ENCODE measurements around the gene CORO2A. TPM values are rescaled to one million over a fixed set of nuclear protein-coding genes. Genes with fewer than 3 reads are reported as not detected.

CORO2A gene
- total RNA-seq, 4 donors from 2014 or later: 0.42 to 2.7 (median 1.9) TPM

DNA sequence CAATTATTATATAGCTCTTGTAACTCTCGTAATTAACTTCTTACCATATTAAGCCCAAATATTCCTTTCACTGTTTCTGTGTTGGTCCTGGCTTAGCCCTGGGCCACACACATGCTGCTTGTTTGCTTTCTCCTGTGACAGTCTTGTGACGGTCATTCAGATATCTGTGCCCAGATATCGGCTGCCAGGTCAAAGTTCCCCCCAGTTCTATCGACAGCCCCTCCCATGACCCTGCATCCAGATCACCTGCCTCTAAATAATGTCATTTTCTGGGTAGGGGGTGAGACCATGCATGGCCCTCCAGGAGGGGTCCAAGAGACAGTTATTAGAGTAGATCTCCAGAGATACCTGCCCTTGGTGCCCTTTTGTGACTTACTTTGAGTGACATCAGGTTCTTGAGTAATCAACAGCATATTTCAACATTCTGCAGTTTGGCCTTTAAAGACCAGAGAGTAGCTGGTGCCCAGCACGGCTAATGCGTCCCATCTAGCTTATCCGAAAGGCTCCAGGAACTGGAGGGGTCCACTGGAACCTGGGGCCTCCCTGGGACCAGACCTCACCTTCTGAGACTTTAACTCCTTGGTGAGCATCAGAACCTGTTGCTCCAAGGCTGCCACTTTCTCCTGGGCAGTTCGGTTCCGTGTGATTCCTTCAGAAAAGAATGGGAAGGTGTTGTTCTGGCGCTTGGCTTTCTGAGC lies 36.1 kb upstream of the CORO2A start:
- Histone ChIP-seq H3K4me3 (no peak overlapping the region), H3K27ac (replicated peaks in 1 of 4) (no peak overlapping the region), H3K27me3 (no peaks in the 10 kb centered on the region), H3K9me3 (no peaks in the 10 kb centered on the region), H3K4me1 (no peaks in the 10 kb centered on the region), H3K36me3 (peaks cover 7 to 73% (median 67%) of the 10 kb centered on the region in 4 donors)
- TF ChIP-seq POLR2AphosphoS5 (IDR thresholded peaks at IDR 0.05) (no peak), EP300 (IDR thresholded peaks at IDR 0.05) (no peak), POLR2A (IDR thresholded peaks at IDR 0.05; ENCODE audit: low read depth) (no peak)
- TF ChIP-seq, protein P1, sequence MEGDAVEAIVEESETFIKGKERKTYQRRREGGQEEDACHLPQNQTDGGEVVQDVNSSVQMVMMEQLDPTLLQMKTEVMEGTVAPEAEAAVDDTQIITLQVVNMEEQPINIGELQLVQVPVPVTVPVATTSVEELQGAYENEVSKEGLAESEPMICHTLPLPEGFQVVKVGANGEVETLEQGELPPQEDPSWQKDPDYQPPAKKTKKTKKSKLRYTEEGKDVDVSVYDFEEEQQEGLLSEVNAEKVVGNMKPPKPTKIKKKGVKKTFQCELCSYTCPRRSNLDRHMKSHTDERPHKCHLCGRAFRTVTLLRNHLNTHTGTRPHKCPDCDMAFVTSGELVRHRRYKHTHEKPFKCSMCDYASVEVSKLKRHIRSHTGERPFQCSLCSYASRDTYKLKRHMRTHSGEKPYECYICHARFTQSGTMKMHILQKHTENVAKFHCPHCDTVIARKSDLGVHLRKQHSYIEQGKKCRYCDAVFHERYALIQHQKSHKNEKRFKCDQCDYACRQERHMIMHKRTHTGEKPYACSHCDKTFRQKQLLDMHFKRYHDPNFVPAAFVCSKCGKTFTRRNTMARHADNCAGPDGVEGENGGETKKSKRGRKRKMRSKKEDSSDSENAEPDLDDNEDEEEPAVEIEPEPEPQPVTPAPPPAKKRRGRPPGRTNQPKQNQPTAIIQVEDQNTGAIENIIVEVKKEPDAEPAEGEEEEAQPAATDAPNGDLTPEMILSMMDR (IDR thresholded peaks at IDR 0.05): no peak
- intact Hi-C loops (cut with DNase I): no loop called here
- WGBS: 86% methylated on average over 10 of the region's 10 CpGs
- DNase-seq (ENCODE audit: extremely low spot score): no peak

DNA sequence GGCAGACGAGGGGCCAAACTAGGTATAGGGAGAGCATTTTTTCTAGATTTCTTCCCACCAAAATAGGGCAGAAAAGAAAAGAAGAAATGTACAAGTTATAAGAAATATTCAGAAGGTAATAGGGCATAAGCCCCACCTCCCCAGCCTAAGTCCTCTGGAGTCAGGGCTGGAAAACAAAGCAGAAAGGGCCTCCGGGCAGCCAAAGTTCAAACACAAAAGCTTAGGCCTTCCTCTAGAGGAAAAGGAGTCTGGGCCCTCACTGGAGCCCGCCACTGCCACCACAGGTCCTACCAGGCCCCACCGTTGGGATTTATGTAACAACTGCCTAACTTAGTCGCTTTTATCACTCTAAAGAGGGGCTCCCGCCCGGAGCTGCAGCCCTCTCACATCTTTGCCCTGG lies 35.4 kb upstream of the CORO2A start:
- H3K4me3 ChIP-seq: no peak overlapping the region
- DNase-seq (ENCODE audit: extremely low spot score): no peak
- no peak for TF ChIP-seq POLR2AphosphoS5 (IDR thresholded peaks at IDR 0.05)
- TF ChIP-seq, protein P1 (IDR thresholded peaks at IDR 0.05): no peak
- no peak for TF ChIP-seq POLR2A (IDR thresholded peaks at IDR 0.05; ENCODE audit: low read depth)
- no peak for TF ChIP-seq EP300 (IDR thresholded peaks at IDR 0.05)
- no peak overlapping the region for H3K27ac ChIP-seq (replicated peaks in 1 of 4)
- intact Hi-C loops (cut with DNase I): no loop called here
- H3K9me3 ChIP-seq: no peaks in the 10 kb centered on the region
- 89% methylated on average over 7 of the region's 7 CpGs for WGBS
- no peaks in the 10 kb centered on the region for H3K27me3 ChIP-seq
- peaks cover 7 to 68% (median 64%) of the 10 kb centered on the region in 4 donors for H3K36me3 ChIP-seq
- peaks cover 0 to 2% (median 0%) of the 10 kb centered on the region in 4 donors for H3K4me1 ChIP-seq

DNA sequence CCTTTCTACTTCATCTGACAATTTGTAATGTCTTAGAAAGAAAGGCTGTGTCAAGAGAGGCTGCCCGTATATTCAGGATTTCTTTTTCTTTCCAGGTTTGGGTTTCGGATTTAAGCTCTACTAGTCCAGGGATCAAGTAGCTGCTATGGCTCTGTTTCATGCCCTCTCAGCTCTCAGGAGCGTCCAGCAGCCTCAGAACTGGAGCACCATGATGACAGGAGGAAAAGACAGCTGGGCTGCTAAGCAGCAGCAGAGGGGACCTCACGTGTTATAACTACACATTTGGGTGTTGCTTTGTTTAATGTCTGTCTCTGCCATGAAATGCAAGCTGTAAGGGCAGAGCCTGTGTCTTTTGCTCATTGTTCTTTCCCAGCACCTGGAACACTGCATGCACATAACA lies 34.5 kb upstream of the CORO2A start:
- Histone ChIP-seq H3K36me3 (peaks cover 7 to 61% (median 56%) of the 10 kb centered on the region in 4 donors), H3K27me3 (no peaks in the 10 kb centered on the region), H3K4me1 (peaks cover 0 to 3% (median 0%) of the 10 kb centered on the region in 4 donors), H3K4me3 (no peak overlapping the region), H3K27ac (replicated peaks in 1 of 4) (no peak overlapping the region), H3K9me3 (no peaks in the 10 kb centered on the region)
- intact Hi-C loops (cut with DNase I): no loop called here
- DNase-seq (ENCODE audit: extremely low spot score): no peak
- no peak for TF ChIP-seq EP300 (IDR thresholded peaks at IDR 0.05)
- no peak for TF ChIP-seq POLR2A (IDR thresholded peaks at IDR 0.05; ENCODE audit: low read depth)
- TF ChIP-seq, protein P1 (IDR thresholded peaks at IDR 0.05): no peak
- no peak for TF ChIP-seq POLR2AphosphoS5 (IDR thresholded peaks at IDR 0.05)
- whole genome bisulfite sequencing: 76% methylated on average over 4 of the region's 4 CpGs

DNA sequence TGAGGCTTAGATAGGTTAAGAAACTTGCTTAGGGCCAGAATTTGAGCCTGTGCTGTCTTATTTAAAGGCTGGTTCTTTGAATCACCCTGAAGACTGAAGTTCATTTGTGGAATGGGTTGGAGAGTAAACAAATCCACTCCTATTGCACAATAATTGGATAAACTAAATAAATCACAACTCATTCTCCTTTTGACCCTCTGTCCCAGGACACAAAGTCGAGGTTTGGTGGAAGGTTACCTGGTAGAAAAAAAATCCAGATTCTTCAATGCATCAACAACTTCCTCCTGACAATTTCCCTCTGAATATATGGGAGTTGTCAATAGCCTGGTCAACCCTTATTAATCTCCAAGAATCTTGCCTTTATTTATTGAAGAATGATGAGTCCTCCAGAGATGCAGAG lies 34.1 kb upstream of the CORO2A start:
- H3K4me1 ChIP-seq: peaks cover 0 to 3% (median 0%) of the 10 kb centered on the region in 4 donors
- intact Hi-C loops (cut with DNase I): no loop called here
- TF ChIP-seq, protein P1 (IDR thresholded peaks at IDR 0.05): no peak
- no peak for TF ChIP-seq POLR2AphosphoS5 (IDR thresholded peaks at IDR 0.05)
- no peak for TF ChIP-seq EP300 (IDR thresholded peaks at IDR 0.05)
- no peak for TF ChIP-seq POLR2A (IDR thresholded peaks at IDR 0.05; ENCODE audit: low read depth)
- H3K4me3 ChIP-seq: no peak overlapping the region
- H3K9me3 ChIP-seq: no peaks in the 10 kb centered on the region
- WGBS: 53% methylated on average over 1 of the region's 1 CpG
- no peaks in the 10 kb centered on the region for H3K27me3 ChIP-seq
- peaks cover 7 to 61% (median 56%) of the 10 kb centered on the region in 4 donors for H3K36me3 ChIP-seq
- no peak overlapping the region for H3K27ac ChIP-seq (replicated peaks in 1 of 4)
- DNase-seq (ENCODE audit: extremely low spot score): no peak

All from esophagus muscularis mucosa (tissue), 4 donors.